ENCODE data around the gene UBR7.
"Not testable (repeated sequence)": the region's sequence is repeated elsewhere in the genome, so short reads cannot be mapped to it uniquely, and the experiment has no call there.

Gene UBR7

GRCh38 chr14:93232159-93232558, 25.1 kb downstream of the UBR7 start:
- H4K20me1 ChIP-seq (ENCODE audit: insufficient read depth, low read length): peaks cover 12% of the 10 kb centered on the region
- H3K9me3 ChIP-seq (ENCODE audit: insufficient read depth, low read length, severe bottlenecking): no peaks in the 10 kb centered on the region
- no peak overlapping the region for H3K4me2 ChIP-seq (ENCODE audit: insufficient read depth, low read length)
- no peaks in the 10 kb centered on the region for H3K27me3 ChIP-seq (ENCODE audit: insufficient read depth, low read length, poor library complexity)
- H3K9ac ChIP-seq (ENCODE audit: low read depth, low read length): no peak overlapping the region
- H3K4me3 ChIP-seq (ENCODE audit: low read depth in 1 of 2, low read length in 2 of 2): no peak overlapping the region
- no peak for DNase-seq
- H3K36me3 ChIP-seq (ENCODE audit: insufficient read depth, low read length): peaks cover 20% of the 10 kb centered on the region
- no peak for TF ChIP-seq EZH2 (IDR thresholded peaks at IDR 0.05; ENCODE audit: borderline replicate concordance, low read depth, low read length, severe bottlenecking)
- no peak for TF ChIP-seq CTCF (IDR thresholded peaks at IDR 0.05; ENCODE audit: borderline replicate concordance, extremely low read depth, low read length, poor library complexity, severe bottlenecking)
- no peaks in the 10 kb centered on the region for H3K79me2 ChIP-seq (ENCODE audit: insufficient read depth, low read length)
- no peaks in the 10 kb centered on the region for H3K4me1 ChIP-seq (ENCODE audit: insufficient read depth, low read length)
- no peak overlapping the region for H3K27ac ChIP-seq (ENCODE audit: low read length)
- H2AFZ ChIP-seq (ENCODE audit: low read depth, low read length): no peak overlapping the region
- peak; percentile 25; the same call in 1 of the 3 replicates for ATAC-seq (ENCODE audit: insufficient read depth, low read depth)

GRCh38 chr14:93233078-93233477, 26.0 kb downstream of the UBR7 start:
- not testable (repeated sequence) for H3K27ac ChIP-seq (ENCODE audit: low read length); H3K79me2 ChIP-seq (ENCODE audit: insufficient read depth, low read length); ATAC-seq (ENCODE audit: insufficient read depth, low read depth); H3K27me3 ChIP-seq (ENCODE audit: insufficient read depth, low read length, poor library complexity); H2AFZ ChIP-seq (ENCODE audit: low read depth, low read length); DNase-seq; H3K9me3 ChIP-seq (ENCODE audit: insufficient read depth, low read length, severe bottlenecking); H4K20me1 ChIP-seq (ENCODE audit: insufficient read depth, low read length); H3K4me2 ChIP-seq (ENCODE audit: insufficient read depth, low read length); H3K4me1 ChIP-seq (ENCODE audit: insufficient read depth, low read length); H3K4me3 ChIP-seq (ENCODE audit: low read depth in 1 of 2, low read length in 2 of 2); H3K9ac ChIP-seq (ENCODE audit: low read depth, low read length)
- H3K36me3 ChIP-seq (ENCODE audit: insufficient read depth, low read length): peaks cover 10% of the 10 kb centered on the region

GRCh38 chr14:93234798-93235197, 27.7 kb downstream of the UBR7 start:
- ATAC-seq (ENCODE audit: insufficient read depth, low read depth): no peak
- no peak overlapping the region for H2AFZ ChIP-seq (ENCODE audit: low read depth, low read length)
- H3K79me2 ChIP-seq (ENCODE audit: insufficient read depth, low read length): no peaks in the 10 kb centered on the region
- no peaks in the 10 kb centered on the region for H3K36me3 ChIP-seq (ENCODE audit: insufficient read depth, low read length)
- no peaks in the 10 kb centered on the region for H3K27me3 ChIP-seq (ENCODE audit: insufficient read depth, low read length, poor library complexity)
- TF ChIP-seq CTCF (IDR thresholded peaks at IDR 0.05; ENCODE audit: borderline replicate concordance, extremely low read depth, low read length, poor library complexity, severe bottlenecking) (no peak), EZH2 (IDR thresholded peaks at IDR 0.05; ENCODE audit: borderline replicate concordance, low read depth, low read length, severe bottlenecking) (no peak)
- H4K20me1 ChIP-seq (ENCODE audit: insufficient read depth, low read length): peaks cover under 1% of the 10 kb centered on the region; the same call in 1 of the 2 replicates
- H3K4me1 ChIP-seq (ENCODE audit: insufficient read depth, low read length): no peaks in the 10 kb centered on the region
- no peak overlapping the region for H3K9ac ChIP-seq (ENCODE audit: low read depth, low read length)
- no peak overlapping the region for H3K4me3 ChIP-seq (ENCODE audit: low read depth in 1 of 2, low read length in 2 of 2)
- H3K4me2 ChIP-seq (ENCODE audit: insufficient read depth, low read length): no peak overlapping the region
- no peak overlapping the region for H3K27ac ChIP-seq (ENCODE audit: low read length)
- H3K9me3 ChIP-seq (ENCODE audit: insufficient read depth, low read length, severe bottlenecking): no peaks in the 10 kb centered on the region
- no peak for DNase-seq

GRCh38 chr14:93239869-93240677, 33.0 kb downstream of the UBR7 start:
- Histone ChIP-seq H3K27ac (ENCODE audit: low read length) (no peak overlapping the region), H3K79me2 (ENCODE audit: insufficient read depth, low read length) (no peaks in the 10 kb centered on the region), H4K20me1 (ENCODE audit: insufficient read depth, low read length) (no peaks in the 10 kb centered on the region), H3K27me3 (ENCODE audit: insufficient read depth, low read length, poor library complexity) (no peaks in the 10 kb centered on the region), H3K4me2 (ENCODE audit: insufficient read depth, low read length) (no peak overlapping the region), H3K9ac (ENCODE audit: low read depth, low read length) (no peak overlapping the region), H2AFZ (ENCODE audit: low read depth, low read length) (no peak overlapping the region), H3K4me1 (ENCODE audit: insufficient read depth, low read length) (no peaks in the 10 kb centered on the region), H3K36me3 (ENCODE audit: insufficient read depth, low read length) (peaks cover 40% of the 10 kb centered on the region), H3K4me3 (ENCODE audit: low read depth in 1 of 2, low read length in 2 of 2) (no peak overlapping the region), H3K9me3 (ENCODE audit: insufficient read depth, low read length, severe bottlenecking) (no peaks in the 10 kb centered on the region)
- DNase-seq (no peak), ATAC-seq (ENCODE audit: insufficient read depth, low read depth) (no peak)
- no peak for TF ChIP-seq CTCF (IDR thresholded peaks at IDR 0.05; ENCODE audit: borderline replicate concordance, extremely low read depth, low read length, poor library complexity, severe bottlenecking)
- TF ChIP-seq EZH2 (IDR thresholded peaks at IDR 0.05; ENCODE audit: borderline replicate concordance, low read depth, low read length, severe bottlenecking): no peak

All from DND-41 (cell line).